Mucosa of stomach (tissue), 1 donor: ENCODE measurements around the gene PABPN1L.

Experiments used
- H3K27me3 ChIP-seq: one replicate; pipeline ENCODE4 v1.7.0; 2013; ENCODE audit warnings: mild to moderate bottlenecking, low read length; ENCODE audit not compliant: control insufficient read depth, insufficient read depth
- H3K36me3 ChIP-seq: one replicate; pipeline ENCODE4 v1.7.0; 2013; ENCODE audit warnings: low read length; ENCODE audit not compliant: control insufficient read depth, insufficient read depth
- H3K4me1 ChIP-seq: one replicate; pipeline ENCODE4 v1.7.0; 2013; ENCODE audit warnings: mild to moderate bottlenecking, low read length; ENCODE audit not compliant: control insufficient read depth, insufficient read depth
- H3K4me3 ChIP-seq: one replicate; pipeline ENCODE4 v1.7.0; 2013; ENCODE audit warnings: low read length
- H3K9ac ChIP-seq: one replicate; pipeline ENCODE4 v1.7.0; 2013; ENCODE audit warnings: mild to moderate bottlenecking, low read length, moderate library complexity
- H3K9me3 ChIP-seq: one replicate; pipeline ENCODE4 v1.7.0; 2013; ENCODE audit warnings: mild to moderate bottlenecking, low read length, moderate library complexity; ENCODE audit not compliant: control insufficient read depth
- donor health status: Pancreatic carcinoma.

PABPN1L gene, protein sequence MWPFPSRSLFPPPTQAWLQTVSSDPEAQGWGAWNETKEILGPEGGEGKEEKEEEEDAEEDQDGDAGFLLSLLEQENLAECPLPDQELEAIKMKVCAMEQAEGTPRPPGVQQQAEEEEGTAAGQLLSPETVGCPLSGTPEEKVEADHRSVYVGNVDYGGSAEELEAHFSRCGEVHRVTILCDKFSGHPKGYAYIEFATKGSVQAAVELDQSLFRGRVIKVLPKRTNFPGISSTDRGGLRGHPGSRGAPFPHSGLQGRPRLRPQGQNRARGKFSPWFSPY

GRCh38 chr16:88866151-88866920 is at the start of gene PABPN1L:
Gene PABPN1L (minus strand): TSS chr16:88866660. CDS start chr16:88866606, 54 bp downstream.
- Histone ChIP-seq H3K9me3 (no peaks in the 10 kb centered on the region), H3K36me3 (no peaks in the 10 kb centered on the region), H3K4me1 (no peaks in the 10 kb centered on the region), H3K4me3 (no peak within 1 kb of the TSS), H3K27me3 (peaks cover 28% of the 10 kb centered on the region), H3K9ac (no peak within 1 kb of the TSS)

GRCh38 chr16:88915639-88916327 is 49.3 kb upstream of the PABPN1L start:
- Histone ChIP-seq H3K4me3 (no peak overlapping the region), H3K4me1 (peaks cover 6% of the 10 kb centered on the region), H3K9me3 (no peaks in the 10 kb centered on the region), H3K27me3 (no peaks in the 10 kb centered on the region), H3K9ac (no peak overlapping the region), H3K36me3 (no peaks in the 10 kb centered on the region)

DNA sequence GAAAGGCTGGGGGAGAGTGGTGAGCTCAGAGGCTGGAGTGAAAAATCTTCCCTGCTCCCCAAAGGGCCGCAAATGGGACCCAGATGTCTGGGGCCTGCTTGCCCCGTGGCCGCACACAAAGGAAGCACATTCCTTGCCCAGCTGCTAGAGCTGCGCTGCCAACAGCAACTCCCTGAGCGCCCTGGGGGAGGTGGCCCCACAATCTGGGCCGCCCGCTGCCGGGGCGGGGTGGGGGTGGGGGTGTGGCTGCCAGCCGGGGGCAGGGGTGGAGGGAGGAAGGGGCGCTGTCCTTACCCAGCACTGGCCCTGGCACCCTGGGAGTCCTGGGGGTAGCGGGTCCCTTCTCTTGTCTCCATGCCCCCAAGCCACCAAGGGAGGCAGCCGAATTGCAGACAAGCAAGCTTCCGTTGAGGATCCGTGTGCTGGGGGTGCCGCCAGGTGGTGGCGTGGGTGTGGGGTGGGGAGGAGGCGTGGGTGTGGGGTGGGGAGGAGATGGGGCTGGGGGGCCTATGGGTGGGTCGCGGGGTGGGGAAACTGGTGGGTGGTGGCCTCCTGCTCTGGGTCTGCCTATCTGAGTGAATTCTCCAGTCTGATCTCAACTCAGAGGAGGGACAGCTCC is 48.4 kb upstream of the PABPN1L start:
- Histone ChIP-seq H3K9ac (no peak overlapping the region), H3K9me3 (no peaks in the 10 kb centered on the region), H3K36me3 (no peaks in the 10 kb centered on the region), H3K4me3 (no peak overlapping the region), H3K4me1 (peaks cover 3% of the 10 kb centered on the region), H3K27me3 (no peaks in the 10 kb centered on the region)

DNA sequence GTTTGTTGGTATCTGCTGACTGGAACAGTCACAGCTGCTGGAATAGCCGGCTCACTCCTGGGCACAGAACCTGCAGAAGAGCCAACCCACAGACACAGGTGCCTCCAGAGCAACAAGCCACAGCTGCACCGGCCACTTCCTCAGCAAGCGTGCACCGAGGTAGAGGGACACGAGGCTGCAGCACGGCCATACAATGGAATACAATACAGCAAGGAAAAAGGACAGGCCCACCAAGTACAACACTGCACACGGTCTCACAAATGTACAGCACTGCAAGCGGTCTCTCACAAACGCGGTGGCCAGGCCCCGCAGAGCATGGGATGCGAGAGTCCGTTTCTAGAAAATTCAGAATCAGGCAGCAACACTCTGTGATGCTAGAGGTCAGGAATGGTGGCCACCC is 47.4 kb upstream of the PABPN1L start:
- Histone ChIP-seq H3K27me3 (no peaks in the 10 kb centered on the region), H3K9me3 (no peaks in the 10 kb centered on the region), H3K4me3 (no peak overlapping the region), H3K4me1 (peaks cover 3% of the 10 kb centered on the region), H3K36me3 (no peaks in the 10 kb centered on the region), H3K9ac (no peak overlapping the region)

- H3K4me3 ChIP-seq: no peak overlapping the region
- no peaks in the 10 kb centered on the region for H3K9me3 ChIP-seq
- no peaks in the 10 kb centered on the region for H3K36me3 ChIP-seq
- peaks cover 3% of the 10 kb centered on the region for H3K4me1 ChIP-seq
- no peaks in the 10 kb centered on the region for H3K27me3 ChIP-seq
- H3K9ac ChIP-seq: no peak overlapping the region
These were observed 46.6 kb upstream of the PABPN1L start for GRCh38 chr16:88913001-88913612.

GRCh38 chr16:88912556-88912955 is 46.1 kb upstream of the PABPN1L start:
- Histone ChIP-seq H3K27me3 (no peaks in the 10 kb centered on the region), H3K9ac (no peak overlapping the region), H3K9me3 (no peaks in the 10 kb centered on the region), H3K4me3 (no peak overlapping the region), H3K4me1 (peaks cover 3% of the 10 kb centered on the region), H3K36me3 (no peaks in the 10 kb centered on the region)

DNA sequence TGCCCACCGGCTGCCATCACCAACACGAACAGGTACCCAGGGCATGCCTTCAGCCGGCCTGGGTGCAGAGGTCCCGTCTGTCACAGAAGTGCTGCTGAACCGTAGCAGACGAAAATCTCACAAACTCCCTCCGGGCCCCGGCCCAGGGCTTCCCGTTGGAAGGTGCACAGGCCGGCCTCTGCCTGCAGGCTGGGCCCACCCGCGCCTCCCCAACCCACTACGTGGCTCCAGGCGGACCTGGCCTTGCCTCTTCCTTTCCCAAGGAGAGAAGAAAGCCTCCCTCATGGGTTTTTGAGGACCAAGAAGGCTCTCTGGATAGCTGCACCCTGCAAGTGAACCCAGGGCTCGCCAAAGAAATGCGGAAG is 45.5 kb upstream of the PABPN1L start:
- H3K4me1 ChIP-seq: peaks cover 3% of the 10 kb centered on the region
- no peak overlapping the region for H3K4me3 ChIP-seq
- no peaks in the 10 kb centered on the region for H3K9me3 ChIP-seq
- H3K36me3 ChIP-seq: no peaks in the 10 kb centered on the region
- no peak overlapping the region for H3K9ac ChIP-seq
- no peaks in the 10 kb centered on the region for H3K27me3 ChIP-seq

DNA sequence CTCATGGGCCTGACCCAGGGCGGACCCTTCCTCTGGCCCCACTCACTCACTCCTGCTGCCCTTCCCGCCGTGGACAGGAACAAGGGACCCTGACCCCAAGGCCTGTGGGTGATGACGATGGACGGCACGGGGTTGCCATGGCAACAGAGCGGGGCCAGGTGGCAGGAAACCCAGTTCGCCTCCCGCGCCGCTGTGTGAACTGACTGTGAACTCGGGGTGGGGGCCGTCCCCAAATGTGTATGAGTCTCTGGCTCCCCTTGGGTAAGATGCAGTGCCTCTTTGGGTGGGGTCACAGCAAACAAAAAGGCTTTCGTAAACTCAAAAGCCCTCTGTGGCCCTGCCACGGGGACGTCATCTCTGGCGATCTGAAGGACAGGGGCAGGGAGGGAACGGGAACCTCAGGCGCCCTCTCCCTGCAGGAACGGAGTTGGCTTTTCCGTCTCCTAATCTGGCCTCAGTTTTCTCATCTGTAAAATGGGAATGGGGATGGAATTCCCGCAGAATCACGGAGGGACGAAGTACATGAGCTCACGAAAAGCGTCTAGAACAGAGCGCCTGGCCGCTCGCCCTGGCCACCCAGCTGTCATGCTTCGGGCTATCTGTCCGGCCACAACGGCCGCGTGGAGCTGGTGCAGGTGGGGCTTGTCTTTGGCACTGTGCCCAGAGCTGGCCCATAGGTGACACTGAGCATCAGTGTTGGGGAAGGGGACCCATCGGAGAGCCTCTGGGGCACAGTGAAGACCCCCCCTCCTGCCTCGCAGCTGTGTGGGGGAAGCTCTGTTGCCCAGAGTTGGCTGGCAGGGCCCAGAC is 44.9 kb upstream of the PABPN1L start:
- Histone ChIP-seq H3K9me3 (no peaks in the 10 kb centered on the region), H3K4me1 (peaks cover 3% of the 10 kb centered on the region), H3K36me3 (no peaks in the 10 kb centered on the region), H3K4me3 (no peak overlapping the region), H3K9ac (no peak overlapping the region), H3K27me3 (no peaks in the 10 kb centered on the region)

DNA sequence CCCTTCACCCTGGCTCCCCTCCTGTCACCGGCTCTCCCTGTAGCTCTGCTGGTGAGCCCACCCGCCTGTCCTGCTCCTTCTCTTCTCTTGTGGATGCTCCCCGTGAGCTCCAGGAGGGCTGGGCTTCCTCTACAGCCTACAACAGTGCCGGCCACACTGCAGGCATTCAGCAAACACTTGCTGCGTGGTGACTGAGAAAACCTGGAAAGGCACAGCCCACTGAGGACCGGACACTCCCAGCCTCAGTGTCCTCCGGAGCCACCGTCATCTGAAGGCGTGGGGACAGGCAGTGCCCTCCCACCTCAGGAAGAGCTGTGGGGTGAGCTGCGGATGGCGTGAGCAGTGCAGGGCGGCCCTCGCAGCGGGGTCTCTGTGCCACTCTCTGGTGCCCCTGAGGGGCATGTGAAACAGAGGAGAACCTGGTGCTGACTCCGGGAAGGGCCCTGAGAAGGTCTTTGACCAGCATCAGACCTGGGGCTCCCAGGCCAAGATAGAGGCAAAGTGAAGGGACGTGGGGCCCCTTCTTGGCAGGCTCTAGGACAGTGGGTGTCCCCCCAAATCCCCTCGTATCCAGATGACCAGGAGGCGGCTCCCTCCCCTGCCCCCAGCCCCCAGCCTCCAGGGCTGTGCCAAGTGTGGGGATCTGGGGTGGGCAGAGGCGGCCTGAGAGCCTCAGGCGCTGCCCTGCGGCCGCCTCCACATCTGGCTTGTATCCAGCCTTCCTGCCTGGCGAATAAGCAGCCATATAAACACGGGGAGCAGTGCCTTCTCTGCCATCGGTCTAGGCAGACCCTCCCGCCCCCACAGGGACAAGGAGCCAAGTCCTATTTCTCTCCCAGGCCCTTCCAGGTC is 44.0 kb upstream of the PABPN1L start:
- Histone ChIP-seq H3K9me3 (no peaks in the 10 kb centered on the region), H3K4me3 (no peak overlapping the region), H3K9ac (no peak overlapping the region), H3K36me3 (no peaks in the 10 kb centered on the region), H3K27me3 (no peaks in the 10 kb centered on the region), H3K4me1 (peaks cover 3% of the 10 kb centered on the region)

GRCh38 chr16:88909431-88910210 is 43.2 kb upstream of the PABPN1L start:
- H3K9ac ChIP-seq: no peak overlapping the region
- no peaks in the 10 kb centered on the region for H3K27me3 ChIP-seq
- no peak overlapping the region for H3K4me3 ChIP-seq
- no peaks in the 10 kb centered on the region for H3K9me3 ChIP-seq
- H3K4me1 ChIP-seq: peaks cover 2% of the 10 kb centered on the region
- no peaks in the 10 kb centered on the region for H3K36me3 ChIP-seq
